BLaER1 treated with 17β-estradiol and CSF1 and Interleukin-3, amounts not matched to agents 10 nM and 100 nM (cell line): ENCODE results near the gene NAT9.

Experiments used
- H3K27ac ChIP-seq, 11 experiments: shearing (Covaris generic); formaldehyde crosslinking; 2 replicates each; pipeline ENCODE4 v1.8.1; 2022
- H3K27me3 ChIP-seq, 11 experiments: shearing (Covaris generic); formaldehyde crosslinking; 2 replicates each; pipeline ENCODE4 v1.8.1; 2022
- H3K36me3 ChIP-seq, 11 experiments: shearing (Covaris generic); formaldehyde crosslinking; 2 replicates each; pipeline ENCODE4 v1.8.1; 2022
- H3K4me1 ChIP-seq, 10 experiments: shearing (Covaris generic); formaldehyde crosslinking; 2 replicates each; pipeline ENCODE4 v1.8.1; 2022
- H3K4me2 ChIP-seq, 11 experiments: shearing (Covaris generic); formaldehyde crosslinking; 2 replicates each; pipeline ENCODE4 v1.8.1; 2022
- H3K4me3 ChIP-seq, 10 experiments: shearing (Covaris generic); formaldehyde crosslinking; 2 replicates each; pipeline ENCODE4 v1.8.1; 2022
- H3K9ac ChIP-seq, 11 experiments: shearing (Covaris generic); formaldehyde crosslinking; 2 replicates each; pipeline ENCODE4 v1.8.1; 2022
- H3K9me3 ChIP-seq, 11 experiments: shearing (Covaris generic); formaldehyde crosslinking; replicated peaks in 1 of 11; 2 replicates each; pipeline ENCODE4 v1.8.1; 2022
- H4K20me1 ChIP-seq, 11 experiments: shearing (Covaris generic); formaldehyde crosslinking; 2 replicates each; pipeline ENCODE4 v1.8.1; 2022
- Cebpa-rat ChIP-seq, 11 experiments: shearing (Covaris generic); IDR thresholded peaks; 2 replicates each; pipeline ENCODE4 v1.8.1; 2022

NAT9 gene

DNA sequence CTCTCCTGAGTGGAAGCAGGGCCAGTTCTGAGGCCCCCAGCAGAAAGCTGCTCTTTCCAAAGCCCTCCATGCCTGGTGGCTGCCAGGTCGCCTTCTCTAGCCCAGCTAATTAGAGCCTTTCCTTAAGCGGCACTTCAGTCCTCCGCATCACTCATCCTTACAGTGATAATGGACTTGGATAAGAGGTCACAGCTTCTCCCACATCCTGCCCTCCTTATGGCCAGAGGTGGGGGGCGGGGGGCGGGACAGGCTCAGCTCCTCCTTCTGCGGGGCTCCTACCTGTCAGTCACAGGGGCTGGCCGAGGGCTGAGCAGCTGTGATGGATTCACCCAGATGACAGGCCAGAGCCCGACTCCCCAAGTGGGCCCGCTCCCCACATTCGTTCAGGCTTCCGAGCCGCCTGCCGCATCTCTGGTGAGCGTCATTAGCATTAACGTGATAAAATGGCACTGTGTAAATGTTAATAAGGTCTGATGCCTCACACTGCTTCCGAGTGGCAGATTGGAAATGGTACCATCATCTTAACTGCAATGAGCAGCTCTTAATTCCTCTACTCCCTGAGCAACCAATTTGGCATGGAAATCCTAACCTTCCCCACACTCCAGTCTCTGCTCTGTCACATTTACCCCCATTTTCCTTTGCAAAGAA, 42.3 kb upstream of the NAT9 start:
- H3K27ac ChIP-seq: no peak overlapping the region
- no peak overlapping the region for H3K9ac ChIP-seq
- H4K20me1 ChIP-seq: peaks cover 0 to 99% (median 79%) of the 10 kb centered on the region in 11 experiments; a peak in 16 of 22 replicates
- peaks cover 28 to 99% (median 91%) of the 10 kb centered on the region in 10 experiments for H3K4me1 ChIP-seq
- 0 out of 22 replicates have a peak, but pooled peaks cover 0 to 3% (median 0%) of the 10 kb centered on the region in 11 experiments for H3K9me3 ChIP-seq
- TF ChIP-seq Cebpa-rat (IDR thresholded peaks at IDR 0.05): no peak
- no peak overlapping the region for H3K4me3 ChIP-seq
- 0 out of 22 replicates have a peak, but pooled peaks cover 0 to 4% (median 0%) of the 10 kb centered on the region in 11 experiments for H3K27me3 ChIP-seq
- peaks cover 0 to 96% (median 72%) of the 10 kb centered on the region in 11 experiments; a peak in 17 of 22 replicates for H3K36me3 ChIP-seq
- peak overlapping the region in 9 of 11 experiments; percentile 1 to 93 (median 69); a peak in 15 of 22 replicates for H3K4me2 ChIP-seq

DNA sequence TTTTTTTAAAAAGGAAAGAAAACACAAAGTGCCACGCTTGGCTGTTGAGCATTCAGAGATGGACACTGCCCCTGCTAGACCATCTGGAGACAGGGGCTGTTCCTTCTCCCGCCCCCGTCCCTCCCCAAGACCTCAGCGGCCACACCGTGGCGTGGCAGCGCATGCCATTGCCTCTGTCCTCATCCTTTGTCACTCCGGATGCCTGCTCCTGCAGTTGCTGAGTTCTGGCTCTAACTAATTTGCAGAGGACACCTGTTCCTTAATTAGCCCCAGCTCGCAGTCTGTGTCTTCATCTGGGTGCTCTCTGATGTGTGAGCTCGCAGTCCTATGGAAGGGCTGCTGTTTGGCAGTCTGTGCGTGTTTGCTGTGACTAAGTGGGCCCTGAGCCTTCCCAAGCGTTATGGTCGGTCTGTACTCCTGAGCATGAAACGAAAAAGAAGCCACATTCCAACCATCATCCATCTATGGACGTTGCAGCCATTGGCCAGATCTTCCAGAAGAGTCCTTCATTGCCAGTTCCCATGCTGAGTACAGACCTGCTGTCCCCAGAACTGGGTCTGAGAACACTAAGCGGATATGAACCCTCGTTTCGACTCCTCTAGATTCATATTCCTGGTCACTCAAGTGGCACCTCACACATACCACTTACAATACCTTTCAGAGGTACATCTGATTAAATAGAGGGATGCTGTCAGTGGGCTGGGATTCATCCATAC, 40.9 kb upstream of the NAT9 start:
- Histone ChIP-seq H3K36me3 (peaks cover 0 to 94% (median 67%) of the 10 kb centered on the region in 11 experiments; a peak in 17 of 22 replicates), H4K20me1 (peaks cover 0 to 99% (median 75%) of the 10 kb centered on the region in 11 experiments; a peak in 15 of 22 replicates), H3K9ac (no peak overlapping the region), H3K27ac (no peak overlapping the region), H3K27me3 (0 out of 22 replicates have a peak, but pooled peaks cover 0 to 4% (median 0%) of the 10 kb centered on the region in 11 experiments), H3K4me2 (peak overlapping the region in 5 of 11 experiments; percentile 64 to 93 (median 82); a peak in 9 of 22 replicates), H3K9me3 (0 out of 22 replicates have a peak, but pooled peaks cover 0 to 3% (median 0%) of the 10 kb centered on the region in 11 experiments), H3K4me1 (peaks cover 42 to 100% (median 93%) of the 10 kb centered on the region in 10 experiments), H3K4me3 (no peak overlapping the region)
- no peak for TF ChIP-seq Cebpa-rat (IDR thresholded peaks at IDR 0.05)

DNA sequence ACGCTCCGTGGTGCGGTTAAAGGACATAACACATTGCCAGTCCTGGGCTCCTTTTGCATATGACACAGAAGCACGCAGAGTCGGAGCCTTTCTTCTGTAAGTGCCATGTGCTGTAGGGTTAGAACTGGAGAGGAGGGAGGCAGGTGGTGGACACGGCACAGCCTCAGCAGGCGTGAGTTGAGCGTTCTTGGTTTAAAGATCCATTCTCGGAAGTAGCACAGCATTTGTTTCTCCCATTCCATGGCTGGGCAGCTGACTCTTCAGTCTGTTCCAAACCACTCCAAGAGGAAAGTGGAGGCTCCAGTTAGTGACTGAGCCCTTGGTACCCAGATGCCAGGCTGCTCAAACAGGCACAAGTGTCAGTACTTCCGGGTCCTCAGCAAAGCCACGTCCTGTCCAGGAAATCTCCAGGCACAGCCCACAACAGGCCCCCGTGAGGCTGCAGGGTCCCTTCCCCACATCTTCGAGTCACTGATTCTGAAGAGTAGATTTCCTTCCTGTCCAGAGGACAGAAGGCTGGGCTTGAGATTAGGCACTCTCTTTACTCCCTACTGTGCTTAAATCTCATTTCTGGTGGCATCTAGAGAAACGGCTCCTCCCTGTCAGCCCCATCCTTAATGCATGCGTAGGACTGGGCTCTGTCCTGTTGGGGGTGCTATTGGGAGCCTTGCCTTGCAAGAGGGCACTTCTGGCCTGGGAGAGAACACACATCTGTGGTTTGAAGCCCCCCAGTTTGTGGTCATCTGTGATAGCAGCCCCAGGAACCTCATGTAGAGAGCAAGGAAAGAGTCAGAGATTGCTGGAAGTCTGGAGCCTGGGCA, 39.6 kb upstream of the NAT9 start:
- H3K9ac ChIP-seq: 0 out of 22 replicates have a peak overlapping the region, but pooled peaks of 4 of the 11 experiments have one; percentile 2 to 33 (median 24)
- 0 out of 22 replicates have a peak, but pooled peaks cover 0 to 3% (median 0%) of the 10 kb centered on the region in 11 experiments for H3K9me3 ChIP-seq
- peak overlapping the region in 5 of 11 experiments; percentile 19 to 58 (median 45); a peak in 8 of 22 replicates for H3K27ac ChIP-seq
- TF ChIP-seq Cebpa-rat (IDR thresholded peaks at IDR 0.05): no peak
- H3K4me2 ChIP-seq: peak overlapping the region; percentile 64 to 93 (median 82)
- peaks cover 0 to 99% (median 73%) of the 10 kb centered on the region in 11 experiments; a peak in 16 of 22 replicates for H4K20me1 ChIP-seq
- 0 out of 22 replicates have a peak, but pooled peaks cover 0 to 4% (median 0%) of the 10 kb centered on the region in 11 experiments for H3K27me3 ChIP-seq
- peaks cover 0 to 87% (median 59%) of the 10 kb centered on the region in 11 experiments; a peak in 17 of 22 replicates for H3K36me3 ChIP-seq
- H3K4me1 ChIP-seq: peaks cover 55 to 100% (median 93%) of the 10 kb centered on the region in 10 experiments
- H3K4me3 ChIP-seq: no peak overlapping the region

DNA sequence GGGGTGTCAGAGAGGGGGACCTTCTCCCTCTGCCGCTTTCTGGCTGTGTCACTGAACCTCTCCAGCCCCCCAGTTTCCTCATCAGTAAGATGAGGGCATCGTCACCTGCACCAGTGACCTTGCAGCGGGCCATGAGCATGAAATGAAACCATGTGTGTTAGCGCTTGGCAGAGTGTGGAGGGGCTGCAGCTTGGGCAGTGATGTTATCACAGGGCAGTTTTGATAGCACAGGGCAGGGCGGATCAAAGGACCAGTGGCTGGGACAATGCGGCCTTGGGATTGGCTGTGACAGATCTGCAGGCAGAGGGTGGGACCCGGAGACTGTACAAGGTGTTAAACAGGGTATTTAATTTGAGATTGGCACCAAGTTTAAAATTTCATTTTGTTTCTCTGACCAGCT, 38.9 kb upstream of the NAT9 start:
- Histone ChIP-seq H4K20me1 (peaks cover 0 to 99% (median 76%) of the 10 kb centered on the region in 11 experiments; a peak in 15 of 22 replicates), H3K27ac (peak overlapping the region in 4 of 11 experiments; percentile 19 to 75 (median 40); a peak in 5 of 22 replicates), H3K4me1 (peaks cover 62 to 99% (median 88%) of the 10 kb centered on the region in 10 experiments)

DNA sequence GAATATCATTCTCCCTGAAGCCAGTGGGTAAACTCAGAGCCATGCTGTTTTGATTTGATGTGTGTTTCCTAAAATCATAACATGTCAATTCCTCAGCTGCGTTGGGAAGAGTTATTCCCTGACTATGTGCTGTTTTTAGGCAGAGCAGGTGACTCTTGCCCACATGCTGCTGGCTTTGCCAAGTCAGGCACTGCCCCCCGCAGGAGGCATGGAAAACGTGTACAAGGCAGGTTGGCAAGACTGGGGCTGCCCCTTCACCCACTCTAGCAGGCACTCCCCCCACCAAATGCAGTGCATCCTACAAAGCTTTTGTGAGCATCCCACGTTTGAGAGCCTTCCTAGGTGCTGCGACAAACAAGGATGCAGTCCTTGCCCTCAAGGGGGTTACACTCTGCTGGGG, 38.3 kb upstream of the NAT9 start:
- Histone ChIP-seq H3K27me3 (no peaks in the 10 kb centered on the region), H3K9ac (no peak overlapping the region), H3K4me1 (peaks cover 65 to 96% (median 84%) of the 10 kb centered on the region in 10 experiments), H3K27ac (peak overlapping the region in 6 of 11 experiments; percentile 13 to 75 (median 44); a peak in 9 of 22 replicates), H3K36me3 (peaks cover 0 to 87% (median 59%) of the 10 kb centered on the region in 11 experiments; a peak in 18 of 22 replicates), H4K20me1 (peaks cover 0 to 99% (median 82%) of the 10 kb centered on the region in 11 experiments; a peak in 16 of 22 replicates), H3K9me3 (0 out of 22 replicates have a peak, but pooled peaks cover 0 to 3% (median 0%) of the 10 kb centered on the region in 11 experiments), H3K4me3 (no peak overlapping the region), H3K4me2 (peak overlapping the region; percentile 64 to 93 (median 82))
- no peak for TF ChIP-seq Cebpa-rat (IDR thresholded peaks at IDR 0.05)

More for the DNA sequence above, 38.9 kb upstream of the NAT9 start:
- no peak overlapping the region for H3K9ac ChIP-seq
- peaks cover 0 to 87% (median 59%) of the 10 kb centered on the region in 11 experiments; a peak in 18 of 22 replicates for H3K36me3 ChIP-seq
- no peak overlapping the region for H3K4me3 ChIP-seq
- no peak for TF ChIP-seq Cebpa-rat (IDR thresholded peaks at IDR 0.05)
- H3K4me2 ChIP-seq: peak overlapping the region; percentile 64 to 93 (median 82); a peak in 21 of 22 replicates
- 0 out of 22 replicates have a peak, but pooled peaks cover 0 to 3% (median 0%) of the 10 kb centered on the region in 11 experiments for H3K9me3 ChIP-seq
- H3K27me3 ChIP-seq: 0 out of 22 replicates have a peak, but pooled peaks cover 0 to 4% (median 0%) of the 10 kb centered on the region in 11 experiments

DNA sequence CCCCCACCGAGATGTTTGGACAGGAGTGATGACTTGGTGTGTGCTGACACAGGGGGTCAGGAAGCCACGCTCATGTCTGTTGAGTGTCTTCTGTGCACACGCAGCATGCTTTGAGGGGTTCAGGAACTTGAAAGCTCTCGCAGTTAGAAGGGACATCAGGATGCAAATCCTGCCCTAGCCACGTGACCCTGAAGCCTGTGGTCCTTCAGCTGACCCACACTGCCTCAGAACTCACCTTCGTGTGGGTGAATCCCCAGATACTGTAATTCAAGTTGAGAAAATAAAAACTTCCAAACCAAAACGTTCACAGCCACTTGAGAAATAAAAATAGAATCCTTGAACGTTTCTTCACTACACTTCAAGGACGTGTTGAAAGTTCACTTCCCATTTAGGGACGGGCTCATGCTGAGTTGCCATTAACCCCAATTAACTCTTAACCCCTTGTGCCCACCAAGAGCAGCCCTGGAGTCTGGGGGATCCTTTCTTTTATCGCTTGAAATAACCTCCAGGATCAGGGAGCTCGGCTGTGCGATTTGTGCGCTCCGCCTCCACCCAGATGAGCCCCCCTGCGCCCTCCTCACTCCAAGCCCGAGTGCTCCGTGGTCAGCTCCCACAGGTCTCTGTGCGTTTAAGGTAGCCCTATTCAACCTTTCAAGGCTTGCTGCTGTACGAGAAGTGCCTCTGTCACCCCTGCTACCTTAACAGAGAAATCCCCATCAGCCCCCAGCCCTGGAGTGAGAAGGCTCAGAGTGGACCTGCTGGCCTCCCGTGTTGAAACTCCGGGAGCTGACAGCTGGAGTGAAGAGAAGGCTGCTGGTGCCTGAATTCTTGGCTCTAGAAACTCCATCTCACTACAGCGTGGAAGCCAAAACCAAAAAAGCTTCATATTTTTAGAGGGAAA, 36.2 kb upstream of the NAT9 start:
- peak overlapping the region in 9 of 11 experiments; percentile 23 to 62 (median 51); a peak in 13 of 22 replicates for H3K9ac ChIP-seq
- no peaks in the 10 kb centered on the region for H3K27me3 ChIP-seq
- peak overlapping the region; percentile 64 to 93 (median 82) for H3K4me2 ChIP-seq
- peaks cover 85 to 96% (median 88%) of the 10 kb centered on the region in 10 experiments for H3K4me1 ChIP-seq
- peaks cover 7 to 99% (median 91%) of the 10 kb centered on the region in 11 experiments; a peak in 19 of 22 replicates for H4K20me1 ChIP-seq
- H3K36me3 ChIP-seq: peaks cover 0 to 86% (median 52%) of the 10 kb centered on the region in 11 experiments; a peak in 18 of 22 replicates
- 0 out of 22 replicates have a peak, but pooled peaks cover 0 to 3% (median 0%) of the 10 kb centered on the region in 11 experiments for H3K9me3 ChIP-seq
- H3K27ac ChIP-seq: peak overlapping the region in 9 of 11 experiments; percentile 33 to 75 (median 69); a peak in 17 of 22 replicates
- no peak for TF ChIP-seq Cebpa-rat (IDR thresholded peaks at IDR 0.05)
- peak overlapping the region in 1 of 10 experiments; percentile 32; a peak in 1 of 20 replicates for H3K4me3 ChIP-seq
